OCI-LY7 (cell line): ENCODE measurements around the gene KIF22.

Source experiments
- CTCF ChIP-seq: fragments of 200-600 bp; sonication (generic); conservative IDR thresholded peaks from 2 replicates; pipeline ENCODE4 v1.5.1; 2014; ENCODE audit warnings: mild to moderate bottlenecking, antibody characterized with exemption, low read length, moderate library complexity, mixed read lengths
- EZH2phosphoT487 ChIP-seq: fragments of 200-600 bp; sonication (generic); IDR thresholded peaks from 2 replicates; pipeline ENCODE4 v1.6.1; 2018; ENCODE audit warnings: low read depth, borderline replicate concordance, mild to moderate bottlenecking, mixed run types, antibody characterized with exemption, low read length, moderate library complexity, mixed read lengths

- TF ChIP-seq CTCF (no peak), EZH2phosphoT487 (no peak)
Measured at GRCh38 chr16:29757950-29758466, 32.5 kb upstream of the KIF22 start.
